GM19238 (cell line): Measurements from ENCODE around the gene WIPF3.
A peak's percentile ranks its signal among the peaks of the same experiment; 100 is the strongest.
"Not testable (repeated sequence)": the region's sequence is repeated elsewhere in the genome, so short reads cannot be mapped to it uniquely, and the experiment has no call there.

Experiments used
- DNase-seq: peaks from one replicate; pipeline ENCODE4 v3.0.0; 2011; ENCODE audit warnings: low spot score; ENCODE audit not compliant: insufficient read length

WIPF3 gene

GRCh38 chr7:29878081-29878688, 71.9 kb downstream of the WIPF3 start:
- DNase-seq, result peak; percentile 19

- DNase-seq, result no peak
Observed at GRCh38 chr7:29879609-29880008, 73.3 kb downstream of the WIPF3 start.

GRCh38 chr7:29881724-29882123, 75.4 kb downstream of the WIPF3 start:
- DNase-seq, result no peak

- no peak for DNase-seq
Observed at GRCh38 chr7:29882481-29882880, 76.2 kb downstream of the WIPF3 start.

- DNase-seq, result no peak
Observed at GRCh38 chr7:29883462-29884398, 77.4 kb downstream of the WIPF3 start.

GRCh38 chr7:29884399-29885272, 78.3 kb downstream of the WIPF3 start:
- DNase-seq, result no peak

GRCh38 chr7:29885626-29886025, 79.3 kb downstream of the WIPF3 start:
- no peak for DNase-seq

GRCh38 chr7:29886827-29887226, 80.5 kb downstream of the WIPF3 start:
- DNase-seq, result no peak

- DNase-seq, result no peak
Observed at GRCh38 chr7:29888006-29888405, 81.7 kb downstream of the WIPF3 start.

- no peak for DNase-seq
Observed at GRCh38 chr7:29889288-29889687, 83.0 kb downstream of the WIPF3 start.

- no peak for DNase-seq
Observed at GRCh38 chr7:29890251-29890650, 83.9 kb downstream of the WIPF3 start.

- DNase-seq, result not testable (repeated sequence)
Observed at GRCh38 chr7:29890786-29891185, 84.5 kb downstream of the WIPF3 start.

- DNase-seq, result no peak
Observed at GRCh38 chr7:29891766-29892165, 85.5 kb downstream of the WIPF3 start.

GRCh38 chr7:29892231-29892630, 85.9 kb downstream of the WIPF3 start:
- DNase-seq, result no peak

- no peak for DNase-seq
Observed at GRCh38 chr7:29893351-29893965, 87.2 kb downstream of the WIPF3 start.

GRCh38 chr7:29894256-29894655, 87.9 kb downstream of the WIPF3 start:
- no peak for DNase-seq

GRCh38 chr7:29895559-29895958, 89.3 kb downstream of the WIPF3 start:
- DNase-seq, result no peak

GRCh38 chr7:29896685-29897411, 90.5 kb downstream of the WIPF3 start:
- no peak for DNase-seq

- DNase-seq, result no peak
Observed at GRCh38 chr7:29898301-29898700, 92.0 kb downstream of the WIPF3 start.

- no peak for DNase-seq
Observed at GRCh38 chr7:29900745-29901144, 94.4 kb downstream of the WIPF3 start.
